ENCODE measurements around the gene ADD2.

The ADD2 gene

DNA sequence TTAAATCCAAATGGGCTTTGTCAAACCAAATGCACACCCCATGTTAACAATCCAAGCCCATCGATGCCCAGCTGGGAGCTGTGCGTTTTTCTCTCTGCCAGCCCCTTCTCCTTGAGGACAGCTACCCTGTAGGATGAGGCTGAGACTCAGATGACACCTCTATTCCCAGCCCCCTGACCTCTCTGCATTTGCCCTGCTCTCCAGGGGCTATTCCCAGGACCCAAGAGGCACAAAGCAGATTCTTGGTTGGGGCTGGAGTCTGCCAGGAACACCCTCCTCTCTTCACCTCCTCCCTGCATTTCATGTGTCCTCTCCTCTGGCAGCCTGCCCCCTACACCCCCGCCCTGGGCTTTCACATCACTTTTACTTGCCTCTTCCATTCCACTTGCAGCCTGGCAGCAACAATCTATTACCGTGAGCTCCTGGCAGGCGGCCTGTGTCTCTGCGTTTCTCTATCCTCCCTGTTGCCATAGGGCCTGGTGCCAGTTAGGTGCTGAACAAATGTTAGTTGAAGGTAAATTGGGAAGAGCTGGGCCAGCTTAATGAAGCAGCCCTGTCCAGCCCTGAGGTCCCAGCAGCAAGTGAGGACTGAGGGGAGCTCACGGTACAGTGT is 51.8 kb downstream of the ADD2 start:
- no peak for DNase-seq
- Histone ChIP-seq H2BK12ac (ENCODE audit: low read length in 2 of 2) (no peak overlapping the region), H3K4me3 (ENCODE audit: insufficient read depth in 1 of 2, low read depth in 1 of 2, low read length in 2 of 2) (no peak overlapping the region), H3K9me3 (ENCODE audit: control insufficient read depth, low read length) (no peaks in the 10 kb centered on the region), H3K14ac (ENCODE audit: low read length in 2 of 2) (no peak overlapping the region), H3K4me2 (ENCODE audit: low read length, poor library complexity, severe bottlenecking) (no peak overlapping the region), H3K27me3 (ENCODE audit: control insufficient read depth in 1 of 2, insufficient read depth in 1 of 2, low read length in 2 of 2) (peaks cover 26 to 61% of the 10 kb centered on the region in 2 experiments), H2BK120ac (ENCODE audit: low read depth, low read length) (no peak overlapping the region), H4K91ac (ENCODE audit: low read length) (no peak overlapping the region), H3K4me1 (ENCODE audit: control insufficient read depth, insufficient read depth, low read depth, low read length) (no peaks in the 10 kb centered on the region), H3K27ac (ENCODE audit: low read length, poor library complexity, severe bottlenecking) (no peak overlapping the region), H2AK5ac (ENCODE audit: low read length, severe bottlenecking) (no peak overlapping the region), H3K79me1 (replicated peaks; ENCODE audit: low read length, poor library complexity, severe bottlenecking) (no peaks in the 10 kb centered on the region), H3K23ac (ENCODE audit: low read length in 2 of 2) (no peak overlapping the region), H3K36me3 (ENCODE audit: control insufficient read depth in 1 of 2, insufficient read depth in 2 of 2, low read depth in 1 of 2, low read length in 2 of 2) (no peaks in the 10 kb centered on the region), H3K18ac (ENCODE audit: low read depth in 1 of 2, low read length in 2 of 2) (no peak overlapping the region), H3K4ac (ENCODE audit: low read depth in 1 of 2, low read length in 2 of 2) (no peak overlapping the region), H2BK5ac (ENCODE audit: low read depth, low read length, poor library complexity, severe bottlenecking) (no peak overlapping the region), H3K9ac (ENCODE audit: low read length) (no peak overlapping the region), H2AFZ (ENCODE audit: low read depth, low read length) (no peak overlapping the region), H4K8ac (ENCODE audit: low read length) (no peak overlapping the region), H2BK15ac (ENCODE audit: low read depth, poor library complexity, severe bottlenecking) (no peak overlapping the region)
- 84% methylated on average over 7 of the region's 7 CpGs for WGBS

- Histone ChIP-seq H3K4ac (ENCODE audit: low read depth in 1 of 2, low read length in 2 of 2) (no peak overlapping the region), H3K79me1 (replicated peaks; ENCODE audit: low read length, poor library complexity, severe bottlenecking) (no peaks in the 10 kb centered on the region), H2BK5ac (ENCODE audit: low read depth, low read length, poor library complexity, severe bottlenecking) (no peak overlapping the region), H3K27me3 (ENCODE audit: control insufficient read depth in 1 of 2, insufficient read depth in 1 of 2, low read length in 2 of 2) (peaks cover 26 to 55% of the 10 kb centered on the region in 2 experiments), H2AFZ (ENCODE audit: low read depth, low read length) (no peak overlapping the region), H2BK120ac (ENCODE audit: low read depth, low read length) (no peak overlapping the region), H3K4me1 (ENCODE audit: control insufficient read depth, insufficient read depth, low read depth, low read length) (no peaks in the 10 kb centered on the region), H4K8ac (ENCODE audit: low read length) (no peak overlapping the region), H3K4me2 (ENCODE audit: low read length, poor library complexity, severe bottlenecking) (no peak overlapping the region), H3K9me3 (ENCODE audit: control insufficient read depth, low read length) (no peaks in the 10 kb centered on the region), H3K27ac (ENCODE audit: low read length, poor library complexity, severe bottlenecking) (no peak overlapping the region), H3K9ac (ENCODE audit: low read length) (no peak overlapping the region), H2BK12ac (ENCODE audit: low read length in 2 of 2) (no peak overlapping the region), H4K91ac (ENCODE audit: low read length) (no peak overlapping the region), H2BK15ac (ENCODE audit: low read depth, poor library complexity, severe bottlenecking) (no peak overlapping the region), H3K4me3 (ENCODE audit: insufficient read depth in 1 of 2, low read depth in 1 of 2, low read length in 2 of 2) (no peak overlapping the region), H3K18ac (ENCODE audit: low read depth in 1 of 2, low read length in 2 of 2) (no peak overlapping the region), H3K23ac (ENCODE audit: low read length in 2 of 2) (no peak overlapping the region), H2AK5ac (ENCODE audit: low read length, severe bottlenecking) (no peak overlapping the region), H3K36me3 (ENCODE audit: control insufficient read depth in 1 of 2, insufficient read depth in 2 of 2, low read depth in 1 of 2, low read length in 2 of 2) (no peaks in the 10 kb centered on the region), H3K14ac (ENCODE audit: low read length in 2 of 2) (no peak overlapping the region)
- 76% methylated on average over 7 of the region's 7 CpGs for WGBS
- no peak for DNase-seq
These were observed 52.7 kb downstream of the ADD2 start for GRCh38 chr2:70715071-70715985.

DNA sequence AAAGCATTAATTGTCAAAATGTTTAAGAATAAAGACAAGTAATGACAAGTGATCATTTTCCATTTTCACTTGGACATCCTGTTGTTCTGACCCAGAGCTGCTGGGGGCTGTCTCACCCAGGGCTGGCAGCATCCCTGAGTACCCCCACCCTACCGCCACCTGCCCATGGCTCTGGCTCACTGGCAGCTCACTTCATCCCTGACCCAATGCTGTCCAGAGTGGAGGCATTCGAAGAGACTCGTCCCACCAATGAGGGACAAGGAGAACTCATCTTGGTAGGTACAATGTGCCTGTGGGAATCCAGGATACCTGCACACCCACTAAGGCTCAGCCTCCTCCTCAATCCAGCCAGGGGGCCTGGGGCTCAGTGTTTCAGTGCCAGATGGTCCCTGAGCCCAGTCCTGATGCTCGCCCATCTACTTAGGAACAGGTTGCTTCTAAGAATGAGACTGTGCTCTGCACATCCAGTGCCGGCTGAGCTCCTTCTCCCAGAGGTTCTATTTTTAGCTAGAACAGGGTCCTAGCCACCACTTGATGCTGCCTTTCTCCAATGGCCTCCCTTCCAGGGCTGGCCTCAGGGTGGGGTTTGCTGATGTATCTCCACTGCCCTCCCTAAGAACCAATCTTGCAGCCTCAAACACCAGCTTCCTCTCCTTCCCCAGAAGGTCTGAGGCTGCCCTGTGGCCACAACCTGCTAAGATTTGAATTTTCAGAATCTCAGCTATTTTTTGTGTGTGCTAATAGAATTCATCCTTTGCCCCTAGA is 53.7 kb downstream of the ADD2 start:
- WGBS: 83% methylated on average over 5 of the region's 5 CpGs
- H3K9ac ChIP-seq (ENCODE audit: low read length): no peak overlapping the region

GRCh38 chr2:70712916-70713315 is 55.1 kb downstream of the ADD2 start:
- 88% methylated on average over 4 of the region's 5 CpGs for WGBS
- Histone ChIP-seq H3K18ac (ENCODE audit: low read depth in 1 of 2, low read length in 2 of 2) (no peak overlapping the region), H3K27ac (ENCODE audit: low read length, poor library complexity, severe bottlenecking) (no peak overlapping the region), H2AK5ac (ENCODE audit: low read length, severe bottlenecking) (no peak overlapping the region), H3K27me3 (ENCODE audit: control insufficient read depth in 1 of 2, insufficient read depth in 1 of 2, low read length in 2 of 2) (peaks cover 23 to 33% of the 10 kb centered on the region in 2 experiments), H2AFZ (ENCODE audit: low read depth, low read length) (no peak overlapping the region), H3K9me3 (ENCODE audit: control insufficient read depth, low read length) (no peaks in the 10 kb centered on the region), H4K8ac (ENCODE audit: low read length) (no peak overlapping the region), H3K4me3 (ENCODE audit: insufficient read depth in 1 of 2, low read depth in 1 of 2, low read length in 2 of 2) (no peak overlapping the region), H3K23ac (ENCODE audit: low read length in 2 of 2) (no peak overlapping the region), H3K4me2 (ENCODE audit: low read length, poor library complexity, severe bottlenecking) (no peak overlapping the region), H3K4me1 (ENCODE audit: control insufficient read depth, insufficient read depth, low read depth, low read length) (no peaks in the 10 kb centered on the region), H2BK120ac (ENCODE audit: low read depth, low read length) (no peak overlapping the region), H2BK5ac (ENCODE audit: low read depth, low read length, poor library complexity, severe bottlenecking) (no peak overlapping the region), H3K14ac (ENCODE audit: low read length in 2 of 2) (no peak overlapping the region), H3K36me3 (ENCODE audit: control insufficient read depth in 1 of 2, insufficient read depth in 2 of 2, low read depth in 1 of 2, low read length in 2 of 2) (no peaks in the 10 kb centered on the region), H2BK12ac (ENCODE audit: low read length in 2 of 2) (no peak overlapping the region), H3K79me1 (replicated peaks; ENCODE audit: low read length, poor library complexity, severe bottlenecking) (no peaks in the 10 kb centered on the region), H3K4ac (ENCODE audit: low read depth in 1 of 2, low read length in 2 of 2) (no peak overlapping the region), H2BK15ac (ENCODE audit: low read depth, poor library complexity, severe bottlenecking) (no peak overlapping the region), H3K9ac (ENCODE audit: low read length) (no peak overlapping the region), H4K91ac (ENCODE audit: low read length) (no peak overlapping the region)
- DNase-seq: no peak

More for the DNA sequence above, 53.7 kb downstream of the ADD2 start:
- H4K8ac ChIP-seq (ENCODE audit: low read length): no peak overlapping the region
- H4K91ac ChIP-seq (ENCODE audit: low read length): no peak overlapping the region
- peak overlapping the region in 1 of 2 experiments; percentile 64 for H3K14ac ChIP-seq (ENCODE audit: low read length in 2 of 2)
- no peak overlapping the region for H2BK5ac ChIP-seq (ENCODE audit: low read depth, low read length, poor library complexity, severe bottlenecking)
- H3K4ac ChIP-seq (ENCODE audit: low read depth in 1 of 2, low read length in 2 of 2): no peak overlapping the region
- H3K79me1 ChIP-seq (replicated peaks; ENCODE audit: low read length, poor library complexity, severe bottlenecking): no peaks in the 10 kb centered on the region
- DNase-seq: no peak
- H3K23ac ChIP-seq (ENCODE audit: low read length in 2 of 2): no peak overlapping the region
- H3K27me3 ChIP-seq (ENCODE audit: control insufficient read depth in 1 of 2, insufficient read depth in 1 of 2, low read length in 2 of 2): peaks cover 30 to 46% of the 10 kb centered on the region in 2 experiments
- no peak overlapping the region for H2AK5ac ChIP-seq (ENCODE audit: low read length, severe bottlenecking)
- no peak overlapping the region for H2AFZ ChIP-seq (ENCODE audit: low read depth, low read length)
- H2BK120ac ChIP-seq (ENCODE audit: low read depth, low read length): no peak overlapping the region
- H3K27ac ChIP-seq (ENCODE audit: low read length, poor library complexity, severe bottlenecking): no peak overlapping the region
- H2BK15ac ChIP-seq (ENCODE audit: low read depth, poor library complexity, severe bottlenecking): no peak overlapping the region
- no peaks in the 10 kb centered on the region for H3K36me3 ChIP-seq (ENCODE audit: control insufficient read depth in 1 of 2, insufficient read depth in 2 of 2, low read depth in 1 of 2, low read length in 2 of 2)
- no peaks in the 10 kb centered on the region for H3K9me3 ChIP-seq (ENCODE audit: control insufficient read depth, low read length)
- H3K4me3 ChIP-seq (ENCODE audit: insufficient read depth in 1 of 2, low read depth in 1 of 2, low read length in 2 of 2): no peak overlapping the region
- no peak overlapping the region for H3K4me2 ChIP-seq (ENCODE audit: low read length, poor library complexity, severe bottlenecking)
- no peak overlapping the region for H2BK12ac ChIP-seq (ENCODE audit: low read length in 2 of 2)
- no peak overlapping the region for H3K18ac ChIP-seq (ENCODE audit: low read depth in 1 of 2, low read length in 2 of 2)
- H3K4me1 ChIP-seq (ENCODE audit: control insufficient read depth, insufficient read depth, low read depth, low read length): no peaks in the 10 kb centered on the region

All from mesenchymal stem cell (in vitro differentiated cells and primary cell).